ENCODE results near the gene TTC22.
A peak's percentile ranks its signal among the peaks of the same experiment; 100 is the strongest.
"Not testable (repeated sequence)": the region's sequence is repeated elsewhere in the genome, so short reads cannot be mapped to it uniquely, and the experiment has no call there.

TTC22 gene

DNA sequence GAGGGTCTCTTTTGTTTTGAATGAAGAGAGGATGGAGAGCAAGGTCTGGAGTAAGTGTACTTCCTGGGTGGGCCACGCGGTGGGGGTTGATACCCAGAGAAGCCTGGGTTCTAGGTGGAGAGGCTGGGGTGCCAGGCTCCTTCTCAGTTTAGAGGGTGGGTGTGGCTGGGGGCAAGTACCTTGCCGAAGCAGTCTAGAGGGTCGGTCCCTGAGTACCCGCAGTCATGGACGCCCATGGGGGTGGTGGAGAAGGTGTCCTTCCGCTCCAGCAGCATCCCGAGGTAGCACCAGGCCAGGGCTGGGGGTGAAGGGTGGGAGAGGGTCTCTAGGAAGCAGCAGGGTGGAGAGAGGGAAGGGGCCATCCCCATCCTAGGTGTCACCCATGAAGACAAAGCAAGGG lies 14.3 kb downstream of the TTC22 start:
- no peak for DNase-seq (ENCODE audit: low read depth in 2 of 2)

DNA sequence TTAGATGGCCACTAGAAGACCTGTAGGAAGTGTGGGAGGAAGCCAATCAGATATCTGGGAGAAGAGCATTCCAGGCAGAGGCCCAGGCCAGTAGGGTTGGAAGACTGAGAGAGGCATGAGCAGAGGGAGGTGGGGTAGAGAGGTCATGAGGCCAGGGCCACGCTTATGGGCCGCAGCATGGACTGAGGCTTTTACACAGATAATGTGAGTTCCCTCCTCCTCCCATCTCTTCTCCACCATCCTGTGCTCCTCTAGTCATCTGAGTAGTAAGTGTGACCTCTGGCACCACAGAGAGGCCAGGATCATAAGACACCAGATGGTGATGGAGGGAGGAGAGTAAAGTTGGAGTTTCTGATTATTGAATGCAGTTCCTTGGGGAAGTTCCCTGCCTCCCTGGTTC lies 17.1 kb downstream of the TTC22 start:
- no peak for DNase-seq (ENCODE audit: low read depth in 2 of 2)

DNA sequence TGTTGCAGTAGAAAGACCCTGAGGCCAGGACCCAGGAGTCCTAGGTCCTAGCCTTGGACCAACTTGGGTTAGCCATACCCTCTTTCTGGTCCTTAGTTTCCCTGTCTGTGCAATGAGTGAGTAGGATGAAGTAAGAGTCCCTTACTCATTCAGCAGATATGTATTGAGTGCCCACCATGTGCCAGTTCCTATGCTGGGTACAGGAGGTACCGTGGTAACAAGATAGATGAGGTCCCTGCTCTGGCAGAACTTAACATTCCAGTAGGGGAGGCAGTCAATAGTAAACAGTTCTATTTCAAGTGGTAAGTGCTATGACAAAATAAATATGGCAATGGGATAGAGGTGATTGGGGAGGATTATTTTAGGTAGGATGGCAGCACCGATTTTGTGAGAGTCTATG lies 18.5 kb downstream of the TTC22 start:
- no peak for DNase-seq (ENCODE audit: low read depth in 2 of 2)

DNA sequence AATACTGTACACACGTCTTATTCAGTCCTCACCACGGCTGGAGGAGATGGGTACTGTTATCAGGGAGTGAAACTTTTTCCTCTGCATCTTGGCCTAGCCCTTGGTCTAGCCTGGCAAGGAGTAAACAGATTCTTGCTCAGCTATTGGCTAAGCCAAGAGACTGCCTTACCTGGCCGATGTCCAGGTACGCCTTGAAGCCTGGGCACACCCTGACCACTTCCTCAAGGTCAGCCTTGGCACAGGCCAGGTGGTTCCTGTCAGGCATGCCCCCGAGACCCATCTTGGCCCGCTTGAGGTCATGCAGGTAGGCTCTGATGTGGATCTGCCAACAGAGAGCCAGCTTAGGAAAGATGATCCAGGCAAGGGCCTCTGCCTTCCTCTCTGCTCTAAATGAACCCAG lies 19.0 kb downstream of the TTC22 start:
- no peak for DNase-seq (ENCODE audit: low read depth in 2 of 2)

DNA sequence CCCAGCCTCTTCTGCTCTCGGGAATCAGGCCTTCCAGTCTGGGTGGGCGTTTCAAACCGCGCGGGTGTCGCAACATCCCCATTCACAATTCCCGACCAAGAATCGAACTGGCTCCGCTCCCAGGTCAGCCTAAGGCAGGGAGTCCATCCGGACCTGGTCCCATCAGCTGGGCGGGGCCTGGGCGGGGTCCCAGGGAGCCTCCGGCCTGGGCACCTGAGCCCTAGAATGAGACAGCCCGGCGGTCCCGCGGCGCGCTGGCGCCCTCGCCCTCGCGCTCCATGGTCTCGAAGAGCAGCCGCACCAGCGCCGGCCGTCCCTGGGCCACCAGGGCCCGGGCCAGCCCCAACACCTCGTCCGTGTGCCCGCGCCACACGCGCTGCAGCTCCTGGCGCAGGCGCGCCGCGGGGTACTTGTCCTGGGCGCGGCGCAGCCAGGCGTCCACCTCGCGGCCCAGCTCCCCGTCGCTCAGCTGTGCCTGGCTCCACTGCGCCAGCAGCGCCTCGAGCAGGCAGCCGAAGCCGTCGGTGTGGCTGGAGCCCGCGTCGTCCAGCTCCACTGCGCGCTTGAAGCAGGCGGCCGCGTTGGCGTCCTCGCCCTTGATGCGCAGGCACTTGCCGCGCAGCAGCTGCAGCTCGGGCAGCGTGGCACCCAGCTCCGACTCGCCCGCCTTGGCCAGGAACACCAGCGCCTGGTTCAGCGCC lies 19.9 kb downstream of the TTC22 start:
- no peak for DNase-seq (ENCODE audit: low read depth in 2 of 2)

DNA sequence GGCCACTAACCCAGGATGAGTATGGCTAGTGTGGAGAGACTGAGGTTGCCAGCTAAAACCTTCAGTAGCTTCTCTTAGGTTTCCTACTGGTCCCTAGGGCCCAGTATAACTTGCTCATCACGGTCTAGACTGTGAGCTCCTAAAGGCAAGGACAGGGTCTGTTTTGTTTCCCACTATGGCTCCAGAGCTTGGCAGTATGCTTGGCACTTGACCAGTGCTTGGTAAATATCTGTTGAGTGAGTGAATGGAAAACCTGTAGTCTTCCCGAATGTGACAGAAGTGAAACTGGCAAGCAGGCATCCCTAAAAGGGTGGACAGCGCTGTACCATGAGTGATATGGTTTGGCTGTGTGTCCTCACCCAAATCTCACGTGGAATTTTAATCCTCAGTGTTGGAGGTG lies 23.7 kb downstream of the TTC22 start:
- no peak for DNase-seq (ENCODE audit: low read depth in 2 of 2)

DNA sequence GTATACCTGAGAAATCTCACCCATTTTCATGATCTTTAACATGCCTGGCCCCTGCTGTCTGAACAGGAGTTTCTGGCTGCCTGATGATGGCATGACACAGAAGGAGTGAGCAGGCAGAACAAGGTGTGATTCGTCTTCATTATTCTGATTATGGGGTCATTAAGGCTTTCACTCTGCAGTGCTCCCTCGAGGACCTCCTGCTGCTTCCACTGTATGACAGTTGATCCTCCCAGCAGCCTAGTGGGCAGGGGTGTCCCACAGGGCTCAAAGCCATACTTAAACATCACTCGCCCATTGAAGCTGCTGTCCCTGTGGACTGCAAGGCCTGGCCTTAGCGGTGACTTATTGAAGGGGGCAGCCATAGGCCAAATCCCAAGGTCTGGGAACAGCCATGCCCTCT lies 24.1 kb downstream of the TTC22 start:
- DNase-seq (ENCODE audit: low read depth in 2 of 2), result no peak

DNA sequence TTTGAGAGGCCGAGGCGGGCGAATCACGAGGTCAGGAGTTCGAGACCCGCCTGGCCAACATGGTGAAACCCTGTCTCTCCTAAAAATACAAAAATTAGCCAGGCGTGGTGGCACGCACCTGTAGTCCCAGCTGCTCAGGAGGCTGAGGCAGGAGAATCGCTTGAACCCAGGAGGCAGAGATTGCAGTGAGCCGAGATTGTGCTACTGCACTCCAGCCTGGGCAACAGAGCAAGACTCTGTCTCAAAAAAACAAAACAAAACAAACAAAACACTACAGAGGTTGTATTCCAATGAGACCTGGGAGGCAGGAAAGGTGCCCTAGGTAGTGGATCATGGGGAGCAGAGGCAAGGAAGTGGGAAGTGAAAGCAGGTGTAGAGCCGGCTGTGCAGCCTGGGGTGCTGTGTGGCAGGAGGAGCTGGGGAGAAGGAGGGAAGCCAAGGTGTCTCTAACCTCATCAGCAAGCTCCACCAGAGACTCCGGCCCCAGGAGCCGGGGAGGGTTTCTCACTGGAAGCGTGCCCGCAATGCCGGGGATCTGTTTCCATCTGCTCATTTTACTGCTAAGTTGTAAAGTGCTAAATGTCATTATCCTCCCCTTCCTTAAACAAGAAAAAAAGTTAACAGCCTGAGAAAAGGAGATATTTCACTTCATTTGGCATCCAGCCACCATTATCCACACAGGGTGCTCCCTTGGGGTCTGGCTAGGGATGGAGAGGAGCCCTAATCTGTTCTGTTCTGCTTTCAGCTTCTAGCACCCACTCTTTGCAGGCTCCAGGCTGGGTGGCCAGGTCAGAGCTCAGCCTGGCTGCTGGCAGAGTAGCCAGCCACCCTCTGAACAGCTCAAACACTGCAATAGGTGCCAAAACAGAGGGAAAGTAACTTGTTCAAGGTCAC lies 25.0 kb downstream of the TTC22 start:
- DNase-seq (ENCODE audit: low read depth in 2 of 2), result not testable (repeated sequence)

DNA sequence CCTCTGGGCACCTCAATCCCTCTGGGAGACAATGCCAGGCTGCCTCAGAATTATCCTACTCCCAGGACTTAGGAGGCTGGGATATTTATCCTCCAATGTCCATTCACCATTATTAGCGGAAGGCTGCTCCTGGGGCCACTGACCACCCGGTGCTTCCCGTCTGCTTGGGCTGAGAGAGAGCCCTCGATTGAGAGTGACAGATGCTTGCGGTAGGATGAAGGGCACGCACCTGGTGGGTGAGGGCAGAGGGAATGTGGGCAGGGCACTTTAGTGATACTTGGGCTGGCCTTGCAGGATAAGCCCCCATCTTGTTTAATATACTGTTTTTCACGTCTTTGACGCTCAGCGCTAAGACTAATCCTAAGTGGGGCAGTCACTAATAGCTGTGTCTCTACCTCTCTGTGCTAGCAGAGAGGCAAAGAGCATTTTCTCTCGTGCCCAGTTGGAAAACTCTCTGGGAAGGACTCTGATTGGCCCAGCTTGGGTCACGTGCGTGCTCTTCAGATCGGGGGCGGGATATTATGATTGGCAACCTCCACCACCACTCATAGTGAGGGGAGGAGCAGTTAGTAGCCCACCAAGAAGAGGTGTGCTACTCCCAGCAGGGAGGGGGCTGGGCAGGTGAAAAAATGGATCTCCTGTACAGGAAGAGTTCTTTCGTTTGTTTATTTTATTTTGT lies 26.2 kb downstream of the TTC22 start:
- DNase-seq (ENCODE audit: low read depth in 2 of 2), result no peak

DNA sequence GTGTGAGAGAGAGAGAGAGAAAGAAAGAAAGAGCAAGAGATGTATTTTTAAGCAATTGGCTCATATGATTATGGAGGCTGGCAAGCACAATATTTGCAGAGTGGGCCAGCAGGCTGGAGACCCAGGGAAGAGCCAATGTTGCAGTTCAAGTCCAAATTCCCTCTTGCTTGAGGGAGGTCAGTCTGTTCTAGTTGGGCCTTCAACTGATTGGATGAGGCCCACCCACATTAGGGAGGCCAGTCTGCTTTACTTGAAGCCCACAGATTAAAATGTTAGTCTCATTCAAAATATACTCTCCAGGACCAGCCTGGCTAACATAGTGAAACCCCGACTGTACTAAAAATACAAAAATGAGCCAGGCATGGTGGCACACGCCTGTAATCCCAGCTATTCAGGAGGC lies 28.2 kb downstream of the TTC22 start:
- DNase-seq (ENCODE audit: low read depth in 2 of 2), result no peak

DNA sequence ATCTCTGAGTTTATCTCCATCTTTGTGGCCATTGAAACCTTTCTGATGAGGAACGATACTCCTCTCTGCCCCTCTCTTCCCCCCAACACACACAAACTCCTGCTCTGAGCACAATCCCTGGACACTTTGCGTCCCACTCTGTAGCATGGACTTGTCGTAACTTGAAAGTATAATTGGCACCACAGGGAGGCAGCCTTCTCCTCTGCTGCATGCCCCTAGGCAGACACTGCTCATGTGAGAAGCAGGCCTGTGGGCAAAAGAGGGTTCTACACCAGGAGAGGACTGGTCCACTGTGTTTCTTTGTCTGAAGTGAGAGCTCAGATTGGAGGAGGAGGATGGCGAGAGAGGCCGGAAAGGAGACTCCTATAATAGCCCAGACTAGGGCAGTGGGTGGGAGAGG lies 33.0 kb downstream of the TTC22 start:
- no peak for DNase-seq (ENCODE audit: low read depth in 2 of 2)

DNA sequence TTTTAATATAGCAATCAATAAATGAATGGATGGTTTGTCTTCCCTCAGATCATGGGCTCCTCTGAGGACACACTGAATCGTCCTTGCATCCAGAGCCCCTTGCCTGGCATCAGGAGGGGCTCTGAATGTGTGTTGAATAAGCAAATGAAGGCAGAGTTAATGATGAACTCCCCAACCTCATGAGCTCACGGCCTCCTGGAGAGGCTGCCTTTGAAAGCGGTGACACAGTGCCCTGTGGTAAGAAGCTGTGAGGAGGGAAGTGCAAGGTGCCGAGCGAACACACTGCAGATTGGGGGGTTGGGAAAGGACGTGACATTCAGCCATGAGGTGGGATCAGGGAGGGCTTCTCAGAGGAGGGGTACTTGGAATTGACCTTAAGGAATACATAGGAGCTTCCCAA lies 33.6 kb downstream of the TTC22 start:
- no peak for DNase-seq (ENCODE audit: low read depth in 2 of 2)

DNA sequence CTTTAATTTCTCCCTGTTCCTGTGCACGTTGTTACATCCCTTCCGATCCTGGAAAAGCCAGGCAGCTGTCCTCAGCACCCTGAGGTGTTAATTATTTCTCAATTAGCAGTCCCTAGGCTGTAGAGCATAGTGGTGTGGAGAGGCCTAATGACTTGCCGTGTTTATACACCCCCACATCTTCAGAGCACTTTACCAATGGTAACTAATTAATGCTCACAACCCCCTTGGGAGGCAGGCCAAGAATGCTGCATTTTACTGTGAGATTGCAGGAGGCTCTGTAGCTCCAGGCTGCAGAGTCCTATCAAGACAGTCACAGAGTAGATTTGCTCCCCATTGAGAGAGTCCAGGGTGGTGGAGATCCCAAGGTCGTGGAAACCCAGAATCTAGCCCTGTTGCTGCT lies 34.4 kb downstream of the TTC22 start:
- no peak for DNase-seq (ENCODE audit: low read depth in 2 of 2)

DNA sequence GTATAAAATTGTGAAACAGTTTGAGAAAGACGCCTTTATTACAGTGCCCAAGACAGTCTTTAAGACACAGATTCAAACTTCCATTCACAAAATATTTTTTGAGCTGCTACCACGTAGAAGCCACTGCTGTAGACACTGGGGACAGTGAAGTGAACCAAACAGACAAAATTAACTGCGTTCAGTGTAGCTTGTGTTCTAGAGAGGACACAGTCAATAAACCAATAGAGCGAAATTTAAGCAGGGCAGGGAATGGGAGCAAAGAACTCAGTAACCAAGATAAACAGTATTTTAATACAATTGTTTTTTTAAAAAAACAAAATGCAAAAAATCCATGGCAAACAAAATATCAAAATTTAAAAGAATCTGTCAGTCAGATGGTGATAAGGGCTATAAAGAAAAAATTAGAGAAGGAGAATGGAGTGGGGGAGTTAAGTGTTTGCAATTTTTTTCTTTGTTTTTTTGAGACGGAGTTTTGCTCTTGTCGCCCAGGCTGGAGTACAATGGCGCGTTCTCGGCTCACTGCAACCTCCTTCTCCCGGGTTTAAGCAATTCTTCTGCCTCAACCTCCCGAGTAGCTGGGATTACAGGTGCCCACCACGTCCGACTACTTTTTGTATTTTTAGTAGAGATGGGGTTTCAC lies 36.1 kb downstream of the TTC22 start:
- no peak for DNase-seq (ENCODE audit: low read depth in 2 of 2)

DNA sequence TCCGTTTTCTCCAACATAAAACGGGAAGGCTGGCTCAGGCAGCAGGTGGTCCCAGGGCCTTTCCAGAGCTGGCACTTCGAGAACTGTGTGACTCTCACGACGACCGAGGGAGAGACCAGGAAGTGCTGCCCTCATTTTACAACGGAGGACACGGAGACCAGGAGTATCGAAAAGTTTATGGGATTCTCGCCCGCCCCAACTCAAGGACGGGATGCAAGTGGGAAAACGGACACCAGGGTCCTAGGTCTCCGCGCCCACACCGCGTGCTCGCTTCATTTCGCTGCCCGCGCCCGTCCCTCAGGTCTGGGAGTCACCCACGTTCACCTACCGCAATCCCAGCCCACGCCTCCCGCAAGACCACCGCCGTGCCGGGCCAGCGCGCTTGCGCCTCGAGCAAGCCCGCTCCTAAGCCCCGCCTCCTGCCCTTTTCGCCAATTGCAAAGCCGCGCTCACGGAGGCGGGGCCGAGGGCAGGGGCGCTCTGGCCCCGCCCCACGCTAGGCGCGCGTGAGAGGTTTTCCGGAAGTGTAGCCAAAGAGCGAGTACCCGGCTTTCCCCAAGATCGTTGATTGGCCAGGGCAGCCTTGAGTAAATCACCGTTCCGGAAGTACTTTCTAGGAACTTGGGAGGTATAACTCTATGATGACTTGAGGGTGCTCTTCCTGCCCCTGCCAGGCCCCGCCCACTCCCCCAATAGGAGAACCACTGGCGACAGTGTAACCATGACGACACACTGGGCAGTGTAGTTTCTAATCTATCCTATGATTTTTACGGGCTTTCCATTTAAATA lies 36.8 kb downstream of the TTC22 start, which contains the start of gene PARS2:
Gene PARS2, minus strand, starts transcription at position 391 of the 789 bp plus-strand sequence. CDS start 5,362 bp downstream, outside the sequence.
- peak; percentile 93 to 95 for DNase-seq (ENCODE audit: low read depth in 2 of 2)

DNA sequence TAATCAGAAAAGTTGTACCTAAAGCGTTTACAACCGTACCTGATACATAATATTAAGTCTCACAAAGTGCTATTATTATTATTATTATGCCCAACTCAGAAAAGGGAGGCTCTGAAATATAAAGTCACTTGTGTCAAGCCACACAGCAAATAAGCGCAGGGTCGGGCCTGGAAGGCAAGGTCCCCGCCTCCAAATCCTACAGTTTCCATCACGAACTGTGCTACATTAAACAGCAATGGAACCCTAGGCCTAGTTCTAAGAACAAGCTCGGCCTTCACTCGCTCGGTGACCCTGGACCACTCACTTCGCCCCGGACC lies 37.3 kb downstream of the TTC22 start:
- DNase-seq (ENCODE audit: low read depth in 2 of 2), result no peak

DNA sequence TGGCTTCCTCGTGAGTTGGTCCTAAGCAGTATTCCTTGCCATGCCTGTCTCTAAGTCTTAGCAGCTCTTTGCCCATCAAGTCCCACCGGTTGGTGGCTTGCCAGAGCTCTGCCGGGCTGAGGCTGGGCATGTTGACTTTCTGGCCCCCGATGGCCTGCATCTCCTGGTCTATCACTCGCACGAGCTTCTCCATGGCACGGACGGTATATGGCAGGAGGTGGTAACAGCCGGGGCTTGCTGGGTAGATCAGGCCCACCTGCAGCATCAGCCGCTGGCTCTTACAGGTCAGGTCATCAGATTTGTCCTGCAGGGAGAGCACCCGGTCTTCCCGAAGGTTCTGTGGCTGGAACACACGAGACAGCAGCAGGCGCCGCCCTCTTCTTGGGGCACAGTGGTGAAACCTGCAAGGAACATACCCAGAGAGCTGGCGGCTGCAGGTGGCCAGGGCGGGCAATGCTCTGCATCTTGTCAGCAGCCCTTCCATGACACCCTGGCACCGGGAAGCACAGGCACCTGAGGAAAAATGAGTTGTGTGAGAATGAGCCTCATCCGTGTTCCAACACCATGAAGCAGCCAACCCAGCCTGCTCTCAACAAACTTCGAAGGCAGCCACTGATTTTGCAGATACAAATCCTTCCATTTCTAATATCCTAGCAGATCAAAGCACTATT lies 42.3 kb downstream of the TTC22 start:
- DNase-seq (ENCODE audit: low read depth in 2 of 2), result no peak

DNA sequence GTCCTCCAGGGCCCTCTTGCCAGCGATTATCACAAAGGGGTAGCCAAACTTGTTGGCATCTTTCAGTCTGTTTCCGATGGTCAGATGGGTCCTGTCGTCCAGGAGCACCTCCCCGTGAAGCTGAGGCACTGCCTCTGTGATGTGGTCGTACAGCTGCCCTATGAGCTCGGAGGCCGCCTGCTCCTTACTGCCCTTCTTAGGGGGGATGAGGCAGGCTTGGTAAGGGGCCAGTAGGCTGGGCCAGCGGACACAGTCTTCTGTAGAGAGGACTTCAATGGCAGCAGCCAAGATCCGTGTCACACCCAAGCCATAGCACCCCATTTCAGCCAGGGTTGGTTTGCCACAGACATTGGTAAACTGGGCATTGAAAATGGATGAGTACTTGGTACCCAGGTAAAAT lies 43.3 kb downstream of the TTC22 start:
- DNase-seq (ENCODE audit: low read depth in 2 of 2), result no peak

DNA sequence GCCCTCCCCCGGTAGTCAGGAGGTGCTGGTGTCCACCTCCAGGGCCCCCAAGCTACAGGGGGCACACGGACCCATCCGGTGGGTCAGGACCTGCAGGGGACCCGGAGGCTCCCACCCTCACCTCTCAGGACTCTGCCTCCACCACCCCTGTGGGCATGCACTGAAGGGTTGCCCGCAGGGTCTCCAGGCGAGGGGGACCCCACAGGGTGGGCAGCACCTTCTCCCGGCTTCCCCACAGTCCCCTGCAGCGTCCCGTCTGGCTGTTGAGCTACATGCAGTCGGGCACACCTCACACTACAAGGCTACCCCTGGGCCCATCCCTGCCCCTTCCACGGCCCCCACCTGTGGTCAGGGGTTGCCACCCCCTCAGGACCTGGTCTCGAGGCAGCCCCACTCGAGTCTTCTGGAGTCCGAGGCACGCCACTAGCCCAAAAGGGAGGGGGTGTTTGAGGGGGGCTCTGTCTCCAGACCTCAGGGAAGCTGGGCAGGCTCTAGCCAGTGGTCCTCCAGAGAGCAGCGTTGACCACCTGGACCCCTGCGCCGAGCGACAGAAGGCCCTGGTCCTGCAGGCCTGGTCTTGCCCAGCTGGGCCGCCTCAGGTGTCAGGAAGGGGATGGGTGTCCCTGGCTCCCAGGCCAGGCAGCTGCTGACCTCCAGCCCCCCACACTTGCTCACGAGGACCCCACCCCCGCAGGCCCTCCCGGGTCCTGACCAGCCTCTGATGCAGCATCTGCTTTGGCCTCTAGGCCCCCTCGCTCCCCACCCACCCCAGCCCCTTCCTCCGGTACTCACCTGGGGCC lies 46.4 kb downstream of the TTC22 start:
- DNase-seq (ENCODE audit: low read depth in 2 of 2), result no peak

DNA sequence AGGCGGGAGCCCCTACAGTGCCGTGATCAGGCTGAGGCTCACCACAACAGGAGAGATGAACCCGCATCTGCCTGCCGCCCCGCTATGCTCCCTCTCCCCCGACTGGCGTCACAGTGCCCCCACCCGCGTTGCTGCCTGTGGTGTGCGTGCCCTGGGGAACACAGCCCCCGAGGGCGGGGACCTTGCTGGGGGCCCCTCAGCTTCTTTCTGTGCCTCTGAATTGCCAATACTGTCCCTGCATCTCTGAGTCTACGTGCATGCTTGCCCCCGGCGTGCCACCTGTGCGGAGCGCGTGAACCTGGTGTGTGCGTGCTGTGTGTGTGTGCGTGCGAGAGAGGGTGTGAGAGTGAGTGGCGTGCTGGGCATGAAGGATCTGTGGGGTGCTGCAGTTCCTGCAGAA lies 47.1 kb downstream of the TTC22 start:
- DNase-seq (ENCODE audit: low read depth in 2 of 2), result no peak
